Measurements from ENCODE around the gene FBXL14. TPM values are rescaled to one million over a fixed set of nuclear protein-coding genes. Genes with fewer than 3 reads are reported as not detected.
A peak's percentile ranks its signal among the peaks of the same experiment; 100 is the strongest.

The FBXL14 gene
- total RNA-seq, 1 experiment from 2014 or later = 11.9 TPM

DNA sequence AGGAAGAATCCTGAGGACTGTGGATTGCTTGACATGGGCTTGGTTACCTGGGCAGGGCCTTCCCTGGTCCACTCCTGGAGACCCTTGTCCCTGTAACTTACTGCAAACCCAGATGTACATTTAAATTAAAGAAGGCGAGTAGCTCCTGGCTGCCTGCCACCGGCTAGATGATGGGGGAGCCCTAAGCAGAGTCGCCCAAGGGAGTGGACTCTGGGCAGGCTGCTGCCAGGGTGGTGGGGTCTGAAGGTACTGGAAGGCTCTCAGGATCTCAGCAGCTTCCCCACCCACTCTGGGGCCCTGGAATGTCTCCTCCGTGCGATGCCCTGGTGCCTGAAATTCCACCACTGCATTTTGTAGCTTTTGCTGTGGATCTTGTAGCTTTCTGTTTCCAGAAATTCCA lies 74.7 kb downstream of the FBXL14 start:
- no peaks in the 10 kb centered on the region; the same call in 1 of the 2 replicates for H3K36me3 ChIP-seq
- no peak overlapping the region for H3K4me3 ChIP-seq
- peaks cover 5% of the 10 kb centered on the region; the same call in 1 of the 2 replicates for H3K9me3 ChIP-seq
- no peak for DNase-seq
- no peaks in the 10 kb centered on the region for H3K27me3 ChIP-seq

GRCh38 chr12:1518591-1519516 lies 75.5 kb downstream of the FBXL14 start:
- H3K4me3 ChIP-seq = no peak overlapping the region
- H3K36me3 ChIP-seq = no peaks in the 10 kb centered on the region
- peak; percentile 89 for DNase-seq
- no peaks in the 10 kb centered on the region for H3K27me3 ChIP-seq
- peaks cover 5% of the 10 kb centered on the region; the same call in 1 of the 2 replicates for H3K9me3 ChIP-seq

DNA sequence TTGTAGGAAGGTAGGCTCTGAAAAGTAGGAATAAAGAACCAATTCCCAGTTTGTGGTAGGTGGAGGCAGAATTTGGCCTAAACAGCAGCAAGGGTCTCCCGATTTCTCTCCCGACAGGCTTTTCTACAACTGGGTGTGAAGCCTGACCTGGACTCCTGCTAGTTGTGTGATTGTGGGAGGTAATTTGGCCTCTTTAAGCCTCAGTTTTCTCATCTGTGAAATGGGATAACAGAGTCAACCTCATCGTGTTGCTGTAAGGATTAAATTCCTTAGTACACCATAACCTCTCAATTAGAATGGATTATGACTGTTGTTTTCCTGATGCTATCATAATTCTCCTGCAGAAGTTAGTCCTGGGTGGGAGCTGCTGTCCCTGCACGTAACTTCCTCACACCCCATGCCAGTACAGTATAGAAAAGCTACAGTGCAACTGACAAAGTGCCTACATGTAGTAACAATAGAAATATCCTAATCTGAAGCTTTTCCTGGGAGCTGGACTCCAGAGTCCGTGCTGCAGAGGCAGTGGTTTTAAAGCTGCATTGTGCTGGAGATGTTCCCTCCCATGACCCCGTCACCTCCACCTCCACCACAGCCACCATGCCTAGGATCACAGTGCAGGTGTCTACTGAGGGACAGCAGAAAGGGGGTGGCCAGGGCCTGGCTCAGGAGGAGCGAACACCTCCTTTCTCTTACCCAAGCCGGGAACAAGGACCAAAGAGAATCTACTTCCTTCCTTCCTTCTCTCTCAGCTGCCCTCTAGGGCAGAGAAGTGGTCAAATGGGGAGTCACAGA lies 76.5 kb downstream of the FBXL14 start:
- Histone ChIP-seq H3K36me3 (no peaks in the 10 kb centered on the region), H3K27me3 (no peaks in the 10 kb centered on the region), H3K4me3 (no peak overlapping the region), H3K9me3 (peaks cover 5% of the 10 kb centered on the region; the same call in 1 of the 2 replicates)
- no peak for DNase-seq

DNA sequence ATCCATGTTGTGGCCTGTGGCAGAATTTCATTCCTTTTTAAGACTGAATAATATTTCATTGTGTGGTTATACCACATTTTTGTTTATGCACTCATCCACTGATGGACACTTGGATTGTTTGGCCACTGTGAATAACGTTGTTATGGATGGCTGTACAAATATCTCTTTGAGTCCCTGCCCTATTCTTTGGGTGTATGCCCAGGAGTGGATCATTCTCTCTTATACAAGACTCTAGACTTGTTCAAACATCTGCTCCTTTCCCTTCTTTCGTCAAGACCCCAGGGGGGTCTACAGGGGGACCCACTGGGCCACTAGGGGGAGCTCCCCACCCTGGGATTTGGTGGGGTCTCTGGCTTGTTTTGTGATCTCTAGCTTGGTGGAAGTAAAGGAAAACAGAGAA lies 77.4 kb downstream of the FBXL14 start:
- DNase-seq = peak; percentile 59
- Histone ChIP-seq H3K27me3 (no peaks in the 10 kb centered on the region), H3K36me3 (no peaks in the 10 kb centered on the region), H3K9me3 (peaks cover 5% of the 10 kb centered on the region; the same call in 1 of the 2 replicates), H3K4me3 (no peak overlapping the region)

Other genes with a start within 250 kb of the FBXL14 start
- gene WNT5B, start 34.6 kb upstream of the FBXL14 start, total RNA-seq (2014; rRNA removed; shearing (Covaris generic); ENCODE audit: low replicate concordance) = 208 and 341 TPM in 2 replicates
- gene ADIPOR2, start 96.5 kb upstream of the FBXL14 start, total RNA-seq (2014; rRNA removed; shearing (Covaris generic); ENCODE audit: low replicate concordance) = 41.6 and 50.4 TPM in 2 replicates
- gene LRTM2, start 226.0 kb upstream of the FBXL14 start, total RNA-seq (2014; rRNA removed; shearing (Covaris generic); ENCODE audit: low replicate concordance) = not detected in 2 replicates